Panc1 (cell line): Measurements from ENCODE around the gene SHC1. TPM values are rescaled to one million over a fixed set of nuclear protein-coding genes. Genes with fewer than 3 reads are reported as not detected.

Experiments used
- ATAC-seq: fragments of 200-7000 bp; cut with Tn5 transposase; 2 replicates; pipeline ENCODE4 v1.9.1; 2020; ENCODE audit warnings: mild to moderate bottlenecking, moderate library complexity
- BruUV-seq: library from RNA; stranded (reverse); fragments of 400-500 nt; replicated peaks from 2 replicates; lab custom pipeline; 2021; lab: Mats Ljungman, UMichigan
- CTCF ChIA-PET: fragments of 300-600 bp; sonication (Branson Sonifier 250); formaldehyde crosslinking; loops from one replicate; lab custom pipeline; 2022; ENCODE audit warnings: antibody characterized with exemption; lab: Charles Lee
- POLR2A ChIA-PET: fragments of 300-600 bp; sonication (Branson Sonifier 250); formaldehyde crosslinking; loops from one replicate; lab custom pipeline; 2022; ENCODE audit warnings: antibody characterized with exemption; lab: Charles Lee
- DNase-seq: peaks from one replicate; pipeline ENCODE4 v3.0.0-alpha.2; 2010; ENCODE audit warnings: low read depth, low spot score
- H3K27ac ChIP-seq: 2 replicates; pipeline ENCODE4 v1.5.1; 2011; ENCODE audit warnings: mild to moderate bottlenecking, low read length, inconsistent platforms
- H3K27me3 ChIP-seq: fragments of 200-500 bp; sonication (Bioruptor generic); 2 replicates; pipeline ENCODE4 v1.6.0; 2014; ENCODE audit warnings: low read length, inconsistent platforms; ENCODE audit not compliant: control insufficient read depth, insufficient read depth
- H3K36me3 ChIP-seq: fragments of 200-500 bp; sonication (Bioruptor generic); 2 replicates; pipeline ENCODE4 v1.5.1; 2014; ENCODE audit warnings: inconsistent platforms, mild to moderate bottlenecking, low read length, moderate library complexity; ENCODE audit not compliant: control insufficient read depth, insufficient read depth
- H3K4me1 ChIP-seq: 2 replicates; pipeline ENCODE4 v1.5.1; 2011; ENCODE audit warnings: inconsistent platforms, mild to moderate bottlenecking, low read length, moderate library complexity; ENCODE audit not compliant: control insufficient read depth, insufficient read depth
- H3K4me3 ChIP-seq, 2 experiments: 2 replicates each; pipeline ENCODE4 v1.5.1; 2011 to 2012; ENCODE audit warnings: low read depth in 2 of 2, low read length in 2 of 2, mild to moderate bottlenecking in 2 of 2, inconsistent platforms in 1 of 2, moderate library complexity in 1 of 2
- H3K9me3 ChIP-seq: fragments of 200-500 bp; sonication (Bioruptor generic); 2 replicates; pipeline ENCODE4 v1.5.1; 2014; ENCODE audit warnings: low read depth, mild to moderate bottlenecking, inconsistent platforms, low read length, moderate library complexity; ENCODE audit not compliant: control insufficient read depth, insufficient read depth
- POLR2AphosphoS5 ChIP-seq: IDR thresholded peaks from 2 replicates; pipeline ENCODE4 v1.6.1; 2012; ENCODE audit warnings: mild to moderate bottlenecking, low read depth, low read length, moderate library complexity
- SIN3A ChIP-seq: IDR thresholded peaks from 2 replicates; pipeline ENCODE4 v1.6.1; 2012; ENCODE audit warnings: low read depth, mild to moderate bottlenecking, low read length, moderate library complexity, borderline replicate concordance; ENCODE audit not compliant: insufficient read depth
- TCF7L2 ChIP-seq: IDR thresholded peaks from 2 replicates; pipeline ENCODE4 v1.6.1; 2011; ENCODE audit warnings: mild to moderate bottlenecking, low read depth, low read length, inconsistent platforms
- in situ Hi-C: cut with HindIII; loops from 2 replicates; pipeline ENCODE4 v1.10.0; 2016; ENCODE audit warnings: low sequenced_read_pairs, low pct_unique_long_range_greater_than_20kb
- intact Hi-C: fragments of 100-400 bp; cut with micrococcal nuclease; formaldehyde crosslinking; loops from one replicate; pipeline ENCODE4 v1.10.0; 2022; ENCODE audit not compliant: unreplicated experiment
- total RNA-seq: library from RNA; stranded (reverse); gene quantifications from one replicate; pipeline ENCODE4 v1.2.1, GENCODE V29; 2021; ENCODE audit not compliant: unreplicated experiment
- TF ChIP-seq, protein P1 (sequence below): fragments of 450-650 bp; IDR thresholded peaks from 2 replicates; pipeline ENCODE4 v1.5.1; 2017; ENCODE audit warnings: mild to moderate bottlenecking
- TF ChIP-seq, protein P2 (sequence below), 2 experiments: IDR thresholded peaks; 2 replicates each; pipeline ENCODE4 v1.6.1; 2011 to 2012; ENCODE audit warnings: low read depth in 2 of 2, control low read depth in 1 of 2, low read length in 1 of 2, mild to moderate bottlenecking in 1 of 2, moderate library complexity in 1 of 2; ENCODE audit not compliant: insufficient read depth in 1 of 2

Gene SHC1
- total RNA-seq, 1 experiment from 2014 or later = 373 TPM

DNA sequence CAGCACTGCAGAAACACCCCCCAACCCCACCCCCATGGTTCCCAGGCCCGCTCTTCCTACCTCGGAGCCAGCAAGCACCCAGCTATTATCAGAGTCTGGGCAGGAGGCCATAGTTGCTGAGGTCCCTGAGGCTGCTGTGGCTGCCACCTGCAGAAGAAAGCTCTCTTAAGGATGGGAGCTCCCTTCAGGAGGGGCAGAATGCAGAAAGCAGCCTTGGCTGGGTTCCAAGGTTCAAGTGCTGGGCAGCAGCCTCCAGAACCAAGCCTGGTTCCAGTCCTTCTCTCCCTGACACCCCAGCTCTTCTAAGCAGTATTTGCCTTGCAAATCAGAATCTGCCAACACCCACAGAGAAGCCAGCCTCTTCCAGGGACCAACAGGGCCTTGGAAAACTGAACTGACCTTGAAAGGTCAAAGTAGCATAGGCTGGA lies 16.9 kb downstream of the SHC1 start:
- CTCF ChIA-PET = no interaction called here

DNA sequence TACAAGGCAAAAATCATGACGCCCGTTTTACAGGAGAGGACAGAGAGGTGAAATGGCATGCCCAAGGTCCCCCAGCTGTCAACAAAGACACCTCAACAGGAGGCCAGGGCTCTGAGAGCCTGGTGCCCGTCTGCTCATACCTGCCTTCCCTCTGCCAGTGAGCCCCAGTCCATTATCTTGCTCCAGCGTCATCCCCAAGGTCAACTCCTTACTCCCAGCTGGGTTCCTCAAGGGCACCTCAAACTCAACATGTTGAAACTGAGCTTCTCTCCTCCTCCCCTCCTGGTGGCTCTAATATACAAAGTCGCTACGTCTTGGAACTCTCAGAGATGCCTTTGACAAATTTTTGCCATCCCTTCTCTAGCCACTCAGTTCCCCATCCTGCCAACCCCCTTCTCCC lies 17.9 kb downstream of the SHC1 start:
- ChIA-PET POLR2A (no interaction called here), CTCF (no interaction called here)
- Histone ChIP-seq H3K4me1 (peaks cover 23% of the 10 kb centered on the region), H3K36me3 (no peaks in the 10 kb centered on the region), H3K27ac (no peak overlapping the region), H3K4me3 (no peak overlapping the region), H3K9me3 (no peaks in the 10 kb centered on the region), H3K27me3 (no peaks in the 10 kb centered on the region)
- intact Hi-C loops (loop anchor here (10.0 kb wide), 1 partner anchor 388 kb away; the partner anchor contains the start of gene CHRNB2), in situ Hi-C loops (no loop called here)
- no peak for TF ChIP-seq SIN3A
- TF ChIP-seq, protein P1, sequence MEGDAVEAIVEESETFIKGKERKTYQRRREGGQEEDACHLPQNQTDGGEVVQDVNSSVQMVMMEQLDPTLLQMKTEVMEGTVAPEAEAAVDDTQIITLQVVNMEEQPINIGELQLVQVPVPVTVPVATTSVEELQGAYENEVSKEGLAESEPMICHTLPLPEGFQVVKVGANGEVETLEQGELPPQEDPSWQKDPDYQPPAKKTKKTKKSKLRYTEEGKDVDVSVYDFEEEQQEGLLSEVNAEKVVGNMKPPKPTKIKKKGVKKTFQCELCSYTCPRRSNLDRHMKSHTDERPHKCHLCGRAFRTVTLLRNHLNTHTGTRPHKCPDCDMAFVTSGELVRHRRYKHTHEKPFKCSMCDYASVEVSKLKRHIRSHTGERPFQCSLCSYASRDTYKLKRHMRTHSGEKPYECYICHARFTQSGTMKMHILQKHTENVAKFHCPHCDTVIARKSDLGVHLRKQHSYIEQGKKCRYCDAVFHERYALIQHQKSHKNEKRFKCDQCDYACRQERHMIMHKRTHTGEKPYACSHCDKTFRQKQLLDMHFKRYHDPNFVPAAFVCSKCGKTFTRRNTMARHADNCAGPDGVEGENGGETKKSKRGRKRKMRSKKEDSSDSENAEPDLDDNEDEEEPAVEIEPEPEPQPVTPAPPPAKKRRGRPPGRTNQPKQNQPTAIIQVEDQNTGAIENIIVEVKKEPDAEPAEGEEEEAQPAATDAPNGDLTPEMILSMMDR = no peak
- no peak for TF ChIP-seq TCF7L2
- TF ChIP-seq, protein P2, sequence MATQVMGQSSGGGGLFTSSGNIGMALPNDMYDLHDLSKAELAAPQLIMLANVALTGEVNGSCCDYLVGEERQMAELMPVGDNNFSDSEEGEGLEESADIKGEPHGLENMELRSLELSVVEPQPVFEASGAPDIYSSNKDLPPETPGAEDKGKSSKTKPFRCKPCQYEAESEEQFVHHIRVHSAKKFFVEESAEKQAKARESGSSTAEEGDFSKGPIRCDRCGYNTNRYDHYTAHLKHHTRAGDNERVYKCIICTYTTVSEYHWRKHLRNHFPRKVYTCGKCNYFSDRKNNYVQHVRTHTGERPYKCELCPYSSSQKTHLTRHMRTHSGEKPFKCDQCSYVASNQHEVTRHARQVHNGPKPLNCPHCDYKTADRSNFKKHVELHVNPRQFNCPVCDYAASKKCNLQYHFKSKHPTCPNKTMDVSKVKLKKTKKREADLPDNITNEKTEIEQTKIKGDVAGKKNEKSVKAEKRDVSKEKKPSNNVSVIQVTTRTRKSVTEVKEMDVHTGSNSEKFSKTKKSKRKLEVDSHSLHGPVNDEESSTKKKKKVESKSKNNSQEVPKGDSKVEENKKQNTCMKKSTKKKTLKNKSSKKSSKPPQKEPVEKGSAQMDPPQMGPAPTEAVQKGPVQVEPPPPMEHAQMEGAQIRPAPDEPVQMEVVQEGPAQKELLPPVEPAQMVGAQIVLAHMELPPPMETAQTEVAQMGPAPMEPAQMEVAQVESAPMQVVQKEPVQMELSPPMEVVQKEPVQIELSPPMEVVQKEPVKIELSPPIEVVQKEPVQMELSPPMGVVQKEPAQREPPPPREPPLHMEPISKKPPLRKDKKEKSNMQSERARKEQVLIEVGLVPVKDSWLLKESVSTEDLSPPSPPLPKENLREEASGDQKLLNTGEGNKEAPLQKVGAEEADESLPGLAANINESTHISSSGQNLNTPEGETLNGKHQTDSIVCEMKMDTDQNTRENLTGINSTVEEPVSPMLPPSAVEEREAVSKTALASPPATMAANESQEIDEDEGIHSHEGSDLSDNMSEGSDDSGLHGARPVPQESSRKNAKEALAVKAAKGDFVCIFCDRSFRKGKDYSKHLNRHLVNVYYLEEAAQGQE (IDR thresholded peaks at IDR 0.05; ENCODE audit: insufficient read depth in 1 of 2, low read depth in 2 of 2, low read length in 1 of 2) = no peak
- no peak for TF ChIP-seq POLR2AphosphoS5
- no TSS peak for BruUV-seq
- no peak for ATAC-seq
- no peak for DNase-seq

More for the DNA sequence above, 16.9 kb downstream of the SHC1 start:
- BruUV-seq = no TSS peak
- no peak overlapping the region for H3K27ac ChIP-seq
- intact Hi-C loops (loop anchor here (10.0 kb wide), 1 partner anchor 389 kb away; the partner anchor contains the start of gene CHRNB2), in situ Hi-C loops (no loop called here)
- no peaks in the 10 kb centered on the region for H3K9me3 ChIP-seq
- no peak overlapping the region for H3K4me3 ChIP-seq
- DNase-seq = no peak
- H3K36me3 ChIP-seq = no peaks in the 10 kb centered on the region
- H3K27me3 ChIP-seq = no peaks in the 10 kb centered on the region
- no peak for ATAC-seq
- peaks cover 27% of the 10 kb centered on the region for H3K4me1 ChIP-seq
- TF ChIP-seq, protein P1 = no peak
- no peak for TF ChIP-seq POLR2AphosphoS5
- no peak for TF ChIP-seq TCF7L2
- no peak for TF ChIP-seq SIN3A
- TF ChIP-seq, protein P2 (IDR thresholded peaks at IDR 0.05; ENCODE audit: insufficient read depth in 1 of 2, low read depth in 2 of 2, low read length in 1 of 2) = no peak
- POLR2A ChIA-PET = interaction anchor here (0.6 kb wide), 1 partner anchor 423 kb away, joined by 6 read pairs; no protein-coding TSS in a partner anchor
